ENCODE measurements around the gene EML4. TPM values are rescaled to one million over a fixed set of nuclear protein-coding genes. Genes with fewer than 3 reads are reported as not detected.

The EML4 gene
- total RNA-seq, 1 experiment from 2014 or later, result 68.2 TPM

DNA sequence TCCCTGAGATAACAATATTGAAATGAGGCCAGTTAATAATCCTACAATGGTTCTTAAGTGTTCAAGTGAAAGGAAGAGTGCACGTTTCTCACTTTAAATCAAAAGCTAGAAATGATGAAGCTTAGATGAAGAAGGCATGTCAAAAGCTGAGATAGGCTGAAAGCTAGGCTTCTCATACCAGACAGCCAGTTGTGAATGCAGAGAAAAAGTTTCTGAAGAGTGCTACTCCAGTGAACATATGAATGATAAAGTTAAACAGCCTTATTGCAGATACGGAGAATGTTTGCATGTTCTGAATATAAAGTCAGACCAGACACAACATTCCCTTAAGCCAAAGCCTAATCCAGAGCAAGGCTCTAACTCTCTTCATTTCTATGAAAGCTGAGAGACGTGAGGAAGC, 51.4 kb downstream of the EML4 start:
- no peak overlapping the region for H3K4me3 Mint-ChIP-seq (ENCODE audit: low read depth, unreplicated experiment)
- TF ChIP-seq, protein P1, sequence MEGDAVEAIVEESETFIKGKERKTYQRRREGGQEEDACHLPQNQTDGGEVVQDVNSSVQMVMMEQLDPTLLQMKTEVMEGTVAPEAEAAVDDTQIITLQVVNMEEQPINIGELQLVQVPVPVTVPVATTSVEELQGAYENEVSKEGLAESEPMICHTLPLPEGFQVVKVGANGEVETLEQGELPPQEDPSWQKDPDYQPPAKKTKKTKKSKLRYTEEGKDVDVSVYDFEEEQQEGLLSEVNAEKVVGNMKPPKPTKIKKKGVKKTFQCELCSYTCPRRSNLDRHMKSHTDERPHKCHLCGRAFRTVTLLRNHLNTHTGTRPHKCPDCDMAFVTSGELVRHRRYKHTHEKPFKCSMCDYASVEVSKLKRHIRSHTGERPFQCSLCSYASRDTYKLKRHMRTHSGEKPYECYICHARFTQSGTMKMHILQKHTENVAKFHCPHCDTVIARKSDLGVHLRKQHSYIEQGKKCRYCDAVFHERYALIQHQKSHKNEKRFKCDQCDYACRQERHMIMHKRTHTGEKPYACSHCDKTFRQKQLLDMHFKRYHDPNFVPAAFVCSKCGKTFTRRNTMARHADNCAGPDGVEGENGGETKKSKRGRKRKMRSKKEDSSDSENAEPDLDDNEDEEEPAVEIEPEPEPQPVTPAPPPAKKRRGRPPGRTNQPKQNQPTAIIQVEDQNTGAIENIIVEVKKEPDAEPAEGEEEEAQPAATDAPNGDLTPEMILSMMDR (IDR thresholded peaks at IDR 0.05; ENCODE audit: unreplicated experiment), result no peak
- no peak for DNase-seq
- H3K9me3 Mint-ChIP-seq (ENCODE audit: low read depth, unreplicated experiment), result no peaks in the 10 kb centered on the region
- CTCF ChIA-PET, result no interaction called here
- BruUV-seq (replicated peaks), result no TSS peak
- intact Hi-C loops (cut with micrococcal nuclease; ENCODE audit: unreplicated experiment), result no loop called here
- H3K27me3 Mint-ChIP-seq (ENCODE audit: unreplicated experiment), result no peaks in the 10 kb centered on the region
- H3K36me3 Mint-ChIP-seq (ENCODE audit: insufficient read depth, unreplicated experiment), result peaks cover 5% of the 10 kb centered on the region
- H3K27ac Mint-ChIP-seq (ENCODE audit: unreplicated experiment), result no peak overlapping the region
- peaks cover 23% of the 10 kb centered on the region for H3K4me1 Mint-ChIP-seq (ENCODE audit: low read depth, unreplicated experiment)

DNA sequence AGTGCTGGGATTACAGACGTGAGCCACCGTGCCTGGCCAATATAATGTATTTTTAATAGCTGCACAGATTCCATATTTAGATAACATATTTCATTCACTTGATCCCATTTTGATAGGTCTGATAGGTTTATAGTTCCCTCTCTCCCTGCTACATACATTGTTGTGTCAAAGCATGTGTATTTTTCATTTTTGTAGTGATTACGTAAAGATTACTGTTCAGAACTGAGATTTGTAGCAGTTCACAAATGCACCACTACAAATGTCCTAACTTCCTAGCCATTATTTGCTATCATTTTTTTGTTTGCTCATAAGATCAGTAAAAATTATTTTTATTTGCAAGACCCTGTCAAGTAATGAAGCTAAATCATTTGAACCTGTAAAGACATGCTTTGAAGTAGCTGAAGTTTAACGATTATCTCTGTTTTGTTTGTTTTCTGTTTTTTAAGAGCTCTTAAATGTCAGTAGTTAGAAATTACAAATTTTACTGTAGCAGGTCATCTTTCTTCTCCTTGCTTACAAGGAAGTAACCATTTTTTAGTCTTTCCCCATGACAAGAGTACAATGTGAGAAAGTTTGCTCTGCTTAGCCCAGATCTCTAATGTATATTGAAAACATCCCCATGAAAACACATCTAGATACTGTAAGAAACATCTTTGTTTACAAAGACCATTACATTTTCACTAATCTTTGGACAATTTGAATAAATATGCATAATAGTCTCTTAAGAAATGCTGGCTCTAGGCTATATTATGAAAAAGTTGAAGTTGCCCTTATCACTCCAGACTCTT, 54.1 kb downstream of the EML4 start:
- no TSS peak for BruUV-seq (replicated peaks)
- CTCF ChIA-PET, result no interaction called here

DNA sequence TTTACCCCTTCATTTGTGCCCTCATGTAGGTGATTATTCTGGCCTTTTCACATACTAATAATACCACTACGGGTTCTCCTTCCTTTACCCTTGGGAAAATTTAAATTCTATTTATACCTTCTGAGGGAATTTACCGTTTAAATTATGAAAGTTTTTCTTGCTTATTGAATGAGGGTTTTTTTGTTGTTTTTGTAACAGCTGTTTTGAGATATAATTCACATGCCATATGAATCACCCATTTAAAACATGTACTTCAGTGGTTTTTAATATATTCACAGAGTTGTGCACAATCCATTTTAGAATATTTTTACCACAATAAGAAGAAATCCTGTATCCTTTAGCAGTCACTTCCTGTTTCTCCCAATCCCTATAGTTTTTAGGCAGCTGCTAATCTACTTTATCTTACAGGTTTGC, 54.7 kb downstream of the EML4 start:
- no peak overlapping the region for H3K27ac Mint-ChIP-seq (ENCODE audit: unreplicated experiment)
- BruUV-seq (replicated peaks), result no TSS peak
- TF ChIP-seq, protein P1 (IDR thresholded peaks at IDR 0.05; ENCODE audit: unreplicated experiment), result no peak
- peaks cover 5% of the 10 kb centered on the region for H3K36me3 Mint-ChIP-seq (ENCODE audit: insufficient read depth, unreplicated experiment)
- intact Hi-C loops (cut with micrococcal nuclease; ENCODE audit: unreplicated experiment), result no loop called here
- H3K27me3 Mint-ChIP-seq (ENCODE audit: unreplicated experiment), result no peaks in the 10 kb centered on the region
- H3K4me3 Mint-ChIP-seq (ENCODE audit: low read depth, unreplicated experiment), result no peak overlapping the region
- DNase-seq, result no peak
- H3K4me1 Mint-ChIP-seq (ENCODE audit: low read depth, unreplicated experiment), result peaks cover 19% of the 10 kb centered on the region
- CTCF ChIA-PET, result no interaction called here
- H3K9me3 Mint-ChIP-seq (ENCODE audit: low read depth, unreplicated experiment), result no peaks in the 10 kb centered on the region

More for the DNA sequence above, 54.1 kb downstream of the EML4 start:
- peaks cover 5% of the 10 kb centered on the region for H3K36me3 Mint-ChIP-seq (ENCODE audit: insufficient read depth, unreplicated experiment)
- no peak for DNase-seq
- no peak overlapping the region for H3K27ac Mint-ChIP-seq (ENCODE audit: unreplicated experiment)
- no peaks in the 10 kb centered on the region for H3K9me3 Mint-ChIP-seq (ENCODE audit: low read depth, unreplicated experiment)
- peaks cover 23% of the 10 kb centered on the region for H3K4me1 Mint-ChIP-seq (ENCODE audit: low read depth, unreplicated experiment)
- intact Hi-C loops (cut with micrococcal nuclease; ENCODE audit: unreplicated experiment), result no loop called here
- TF ChIP-seq, protein P1 (IDR thresholded peaks at IDR 0.05; ENCODE audit: unreplicated experiment), result no peak
- H3K4me3 Mint-ChIP-seq (ENCODE audit: low read depth, unreplicated experiment), result no peak overlapping the region
- H3K27me3 Mint-ChIP-seq (ENCODE audit: unreplicated experiment), result no peaks in the 10 kb centered on the region

DNA sequence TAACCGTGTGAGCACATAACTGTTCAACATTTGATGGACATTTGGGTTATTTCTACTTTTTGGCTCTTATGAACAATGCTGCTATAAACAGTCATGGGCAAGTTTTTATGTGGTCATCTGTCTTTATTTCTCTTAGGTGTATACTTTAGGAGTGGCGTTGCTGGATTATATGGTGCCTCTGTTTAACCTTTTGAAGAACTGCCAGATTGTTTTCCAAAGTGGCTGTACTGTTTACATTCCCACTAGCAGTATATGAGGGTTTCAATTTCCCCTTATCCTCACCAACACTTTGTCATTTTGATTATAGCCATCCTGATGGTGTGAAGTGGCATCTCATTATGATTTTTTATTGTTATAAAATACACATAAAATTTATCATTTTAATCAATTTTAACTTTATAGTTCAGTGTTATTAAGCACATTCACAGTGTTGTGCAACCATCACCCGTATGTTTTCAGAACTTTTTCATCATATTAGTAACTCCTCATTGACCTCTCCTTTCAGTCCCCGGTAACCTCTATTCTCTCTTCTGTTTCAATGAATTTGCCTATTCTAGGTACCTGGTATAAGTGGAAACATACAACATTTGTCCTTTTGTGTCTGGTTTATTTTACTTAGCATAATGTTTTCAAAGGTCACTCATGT, 55.4 kb downstream of the EML4 start:
- CTCF ChIA-PET, result no interaction called here
- Mint-ChIP-seq H3K4me1 (ENCODE audit: low read depth, unreplicated experiment) (peaks cover 22% of the 10 kb centered on the region), H3K27ac (ENCODE audit: unreplicated experiment) (no peak overlapping the region), H3K4me3 (ENCODE audit: low read depth, unreplicated experiment) (no peak overlapping the region), H3K9me3 (ENCODE audit: low read depth, unreplicated experiment) (no peaks in the 10 kb centered on the region), H3K27me3 (ENCODE audit: unreplicated experiment) (no peaks in the 10 kb centered on the region), H3K36me3 (ENCODE audit: insufficient read depth, unreplicated experiment) (peaks cover 5% of the 10 kb centered on the region)
- intact Hi-C loops (cut with micrococcal nuclease; ENCODE audit: unreplicated experiment), result loop anchor here (5.0 kb wide), 1 partner anchor 268 kb away; the partner anchor contains the start of gene KCNG3
- TF ChIP-seq, protein P1 (IDR thresholded peaks at IDR 0.05; ENCODE audit: unreplicated experiment), result no peak
- BruUV-seq (replicated peaks), result no TSS peak
- DNase-seq, result no peak

All from Calu3 (cell line).